GM18526 (cell line): ENCODE measurements around the gene SNED1.

Source experiments
- POLR2A ChIP-seq: IDR thresholded peaks from 3 replicates; pipeline ENCODE4 v1.6.1; 2011; ENCODE audit not compliant: insufficient read length; ENCODE audit errors: extremely low read depth

Gene SNED1

DNA sequence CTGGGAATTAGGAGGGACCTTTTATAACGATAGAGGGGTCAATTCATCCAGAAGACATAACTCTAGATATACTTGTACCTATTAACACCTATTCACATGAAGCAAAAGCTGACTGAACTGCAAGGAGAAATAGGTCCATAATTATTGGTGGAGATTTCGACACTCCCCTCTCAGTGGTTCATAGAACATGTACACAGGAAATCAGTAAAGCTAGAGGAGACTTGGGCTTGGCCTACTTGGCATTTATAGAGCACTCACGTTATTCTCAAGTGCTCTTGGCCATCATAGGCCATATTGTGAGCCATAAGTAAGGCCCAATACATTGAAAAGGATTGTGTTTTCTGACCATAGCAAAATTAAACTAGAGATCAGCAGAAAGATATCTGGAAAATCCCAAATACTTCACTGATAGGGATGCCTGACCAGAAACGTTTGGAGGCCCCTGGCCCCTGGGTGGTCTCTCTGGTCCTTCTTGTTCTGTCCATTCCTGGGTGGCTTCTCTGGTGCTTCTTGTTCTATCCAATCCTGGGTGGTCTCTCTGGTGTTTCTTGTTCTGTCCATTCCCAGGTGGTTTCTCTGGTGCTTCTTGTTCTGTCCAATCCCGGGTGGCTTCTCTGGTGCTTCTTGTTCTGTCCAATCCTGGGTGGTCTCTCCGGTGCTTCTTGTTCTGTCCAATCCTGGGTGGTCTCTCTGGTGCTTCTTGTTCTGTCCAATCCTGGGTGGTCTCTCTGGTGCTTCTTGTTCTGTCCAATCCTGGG lies 49.0 kb downstream of the SNED1 start:
- TF ChIP-seq POLR2A: no peak

DNA sequence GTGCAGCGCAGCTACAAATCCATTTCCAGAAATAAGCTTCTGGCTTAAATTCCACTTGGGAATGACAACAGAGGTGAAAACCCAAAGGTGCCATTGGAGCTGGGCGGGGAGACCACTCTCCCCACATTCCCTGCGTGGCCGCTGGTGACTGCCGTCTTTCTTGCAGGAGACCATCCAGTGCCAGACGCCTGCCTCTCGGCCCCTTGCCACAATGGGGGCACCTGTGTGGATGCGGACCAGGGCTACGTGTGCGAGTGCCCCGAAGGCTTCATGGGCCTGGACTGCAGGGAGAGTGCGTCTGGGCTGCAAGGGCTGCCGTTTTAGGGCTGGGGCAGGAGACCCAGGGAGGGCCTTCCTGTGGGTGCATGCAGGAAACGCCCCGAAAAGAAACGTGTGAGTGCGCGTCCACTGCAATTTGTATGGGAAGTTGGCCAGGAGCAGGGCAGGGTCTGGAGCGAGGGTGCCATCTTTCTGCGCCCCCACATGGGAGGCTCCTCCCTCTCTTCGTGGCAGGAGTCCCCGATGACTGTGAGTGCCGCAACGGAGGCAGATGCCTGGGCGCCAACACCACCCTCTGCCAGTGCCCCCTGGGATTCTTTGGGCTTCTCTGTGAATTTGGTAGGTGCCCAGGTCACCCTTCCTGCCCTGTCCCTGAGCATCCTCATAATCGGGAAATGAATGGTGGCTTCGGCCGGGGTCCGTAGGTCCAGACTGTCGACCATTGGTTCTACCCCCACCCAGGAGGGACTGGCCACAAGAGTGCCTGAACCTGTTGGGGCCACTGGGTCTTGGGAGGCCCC lies 49.9 kb downstream of the SNED1 start:
- TF ChIP-seq POLR2A: no peak

DNA sequence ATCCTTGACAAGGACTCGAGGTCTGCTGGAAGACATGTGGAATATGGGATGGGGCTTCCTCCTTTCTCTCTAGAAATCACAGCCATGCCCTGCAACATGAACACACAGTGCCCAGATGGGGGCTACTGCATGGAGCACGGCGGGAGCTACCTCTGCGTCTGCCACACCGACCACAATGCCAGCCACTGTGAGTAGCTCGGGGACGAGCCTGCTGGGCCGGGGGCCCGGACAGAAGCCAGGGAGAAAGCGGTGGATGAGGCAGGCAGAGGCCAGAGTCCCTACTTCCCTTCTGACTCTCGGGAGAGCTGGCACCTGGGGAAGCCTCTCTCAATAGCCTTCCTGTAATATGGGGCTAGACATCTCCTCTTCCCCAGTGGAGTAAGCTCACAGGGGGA lies 50.5 kb downstream of the SNED1 start:
- TF ChIP-seq POLR2A: no peak

DNA sequence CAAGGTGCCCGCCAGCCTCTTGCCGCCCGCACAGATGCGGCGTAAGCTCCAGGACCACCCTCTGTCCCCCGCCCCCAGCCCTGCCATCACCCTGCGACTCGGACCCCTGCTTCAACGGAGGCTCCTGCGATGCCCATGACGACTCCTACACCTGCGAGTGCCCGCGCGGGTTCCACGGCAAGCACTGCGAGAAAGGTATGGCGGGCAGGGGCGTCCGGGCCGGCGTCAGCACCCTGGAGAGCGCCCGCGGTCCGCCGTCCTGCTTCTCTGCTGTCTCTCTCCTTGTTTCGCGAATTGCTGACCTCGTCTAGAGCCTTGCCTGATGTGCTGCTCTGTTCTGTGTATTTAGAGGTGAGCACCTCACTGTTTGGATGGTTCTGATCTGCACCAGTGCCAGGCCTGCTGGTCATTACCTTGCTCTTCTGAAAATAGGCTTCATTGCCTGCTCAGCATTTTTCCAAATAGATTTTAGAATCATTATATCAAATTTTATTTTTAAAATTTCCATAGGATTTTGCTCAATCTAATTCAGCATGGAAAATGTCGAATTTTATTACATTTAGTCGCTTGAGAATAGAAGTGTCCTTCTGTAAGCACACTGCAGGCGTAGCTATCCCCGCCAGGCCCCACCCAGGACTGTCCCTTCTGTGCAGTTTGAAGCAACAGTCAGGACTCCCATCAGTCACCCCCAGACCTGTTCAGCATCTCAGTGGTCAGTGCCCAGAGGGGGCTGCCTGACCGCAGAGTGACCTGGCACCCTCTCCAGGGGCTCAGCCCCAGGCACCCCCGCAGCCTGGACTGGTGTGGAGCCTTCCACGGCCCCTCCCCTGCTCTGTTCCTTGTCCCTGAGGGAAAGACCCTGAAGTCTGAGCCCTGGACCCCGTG lies 51.6 kb downstream of the SNED1 start:
- TF ChIP-seq POLR2A: no peak

DNA sequence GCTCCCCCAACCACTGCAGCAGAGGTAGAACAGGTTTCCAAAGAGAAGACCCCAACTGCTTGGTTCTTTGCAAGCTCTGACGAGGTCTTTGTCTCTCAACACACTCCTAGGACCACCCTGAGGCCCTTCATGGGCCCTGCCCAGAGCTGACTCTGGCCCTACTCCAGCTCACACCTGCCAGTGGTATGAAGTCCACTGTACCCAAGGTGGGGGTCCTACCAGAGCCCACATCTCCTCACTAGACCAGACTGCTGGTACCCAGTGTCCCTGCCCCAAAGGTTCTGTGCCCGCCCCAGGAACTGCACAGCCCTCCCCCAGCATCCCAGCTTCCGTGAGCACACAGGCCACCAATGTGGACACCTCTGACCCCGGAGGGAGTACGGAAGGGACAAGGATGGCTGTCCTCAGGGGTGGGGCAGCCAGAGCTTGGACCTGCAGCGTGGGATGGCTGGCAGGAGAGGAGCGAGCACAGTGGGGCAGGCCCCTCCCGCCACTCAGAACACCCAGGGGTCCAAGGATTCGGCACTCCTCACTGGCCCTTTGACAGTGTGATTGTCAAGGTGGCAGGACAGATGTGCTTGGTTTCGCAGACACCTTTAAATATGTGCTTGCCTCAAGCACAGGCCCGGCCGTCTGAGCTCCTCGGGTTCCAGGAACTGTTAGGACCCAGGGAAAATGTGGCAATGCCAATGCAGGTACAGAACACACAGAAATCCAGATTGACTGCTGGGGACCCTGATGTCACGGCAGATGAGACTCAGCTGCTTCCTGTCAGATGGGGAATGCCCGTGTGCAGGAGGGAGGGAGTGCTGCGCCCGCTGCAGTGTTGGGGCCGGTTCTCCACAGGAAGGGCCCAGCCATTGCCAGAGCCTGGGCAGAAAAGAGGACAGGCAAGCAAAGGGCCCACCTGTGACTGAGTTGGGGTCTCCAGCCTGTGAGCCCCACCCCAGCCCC lies 52.5 kb downstream of the SNED1 start:
- no peak for TF ChIP-seq POLR2A

DNA sequence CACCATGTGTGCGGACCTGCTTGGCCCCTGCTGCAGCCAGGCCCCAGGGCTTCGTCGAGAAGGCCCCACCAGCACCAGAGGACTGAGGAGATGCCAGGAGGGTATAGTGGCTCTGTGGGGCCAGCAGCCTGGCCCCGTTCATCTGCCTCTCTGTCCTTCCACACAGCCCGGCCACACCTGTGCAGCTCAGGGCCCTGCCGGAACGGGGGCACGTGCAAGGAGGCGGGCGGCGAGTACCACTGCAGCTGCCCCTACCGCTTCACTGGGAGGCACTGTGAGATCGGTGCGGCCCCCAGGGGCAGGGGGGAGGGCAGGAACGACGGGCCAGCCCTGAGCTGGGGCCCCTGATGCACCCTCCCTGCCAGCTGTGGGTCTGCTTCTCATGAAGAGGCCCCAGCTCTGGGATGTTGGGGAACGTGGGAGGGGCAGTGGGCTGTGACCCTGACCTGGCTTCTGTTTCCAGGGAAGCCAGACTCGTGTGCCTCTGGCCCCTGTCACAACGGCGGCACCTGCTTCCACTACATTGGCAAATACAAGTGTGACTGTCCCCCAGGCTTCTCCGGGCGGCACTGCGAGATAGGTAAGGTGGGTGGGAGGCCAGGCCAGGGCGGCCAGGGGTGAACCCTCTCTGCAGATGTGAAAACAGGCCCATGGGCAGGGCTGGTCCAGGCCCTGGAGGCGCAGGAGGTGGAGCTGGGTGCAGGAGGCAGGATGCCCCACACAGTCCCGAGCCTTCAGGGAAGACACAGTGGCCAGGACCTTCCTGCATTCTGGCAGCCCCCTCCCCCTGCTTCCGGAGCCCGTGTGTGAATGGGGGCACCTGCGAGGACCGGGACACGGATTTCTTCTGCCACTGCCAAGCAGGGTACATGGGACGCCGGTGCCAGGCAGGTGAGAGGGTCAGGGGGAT lies 53.4 kb downstream of the SNED1 start:
- no peak for TF ChIP-seq POLR2A

DNA sequence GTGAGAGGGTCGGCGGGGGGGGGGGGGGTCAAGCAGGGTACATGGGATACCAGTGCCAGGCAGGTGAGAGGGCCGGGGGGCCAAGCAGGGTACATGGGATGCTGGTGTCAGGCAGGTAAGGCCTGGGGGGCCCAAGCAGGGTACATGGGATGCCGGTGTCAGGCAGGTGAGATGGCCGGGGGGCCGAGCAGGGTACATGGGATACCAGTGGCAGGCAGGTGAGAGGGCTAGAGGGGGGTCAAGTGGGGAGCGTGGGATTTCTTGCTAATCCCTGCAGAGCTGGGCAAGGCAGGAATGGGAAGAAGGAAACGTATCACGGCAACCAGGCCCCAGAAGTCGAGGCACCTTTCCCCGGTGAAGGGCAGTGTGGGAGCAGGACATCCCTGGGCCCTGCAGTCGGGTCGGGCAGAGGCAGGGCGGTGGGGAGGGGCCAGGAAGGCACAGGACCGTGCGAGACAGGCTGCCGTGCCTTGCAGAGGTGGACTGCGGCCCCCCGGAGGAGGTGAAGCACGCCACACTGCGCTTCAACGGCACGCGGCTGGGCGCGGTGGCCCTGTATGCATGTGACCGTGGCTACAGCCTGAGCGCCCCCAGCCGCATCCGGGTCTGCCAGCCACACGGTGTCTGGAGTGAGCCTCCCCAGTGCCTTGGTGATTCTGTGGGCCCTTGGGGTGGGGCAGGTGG lies 54.4 kb downstream of the SNED1 start:
- no peak for TF ChIP-seq POLR2A

DNA sequence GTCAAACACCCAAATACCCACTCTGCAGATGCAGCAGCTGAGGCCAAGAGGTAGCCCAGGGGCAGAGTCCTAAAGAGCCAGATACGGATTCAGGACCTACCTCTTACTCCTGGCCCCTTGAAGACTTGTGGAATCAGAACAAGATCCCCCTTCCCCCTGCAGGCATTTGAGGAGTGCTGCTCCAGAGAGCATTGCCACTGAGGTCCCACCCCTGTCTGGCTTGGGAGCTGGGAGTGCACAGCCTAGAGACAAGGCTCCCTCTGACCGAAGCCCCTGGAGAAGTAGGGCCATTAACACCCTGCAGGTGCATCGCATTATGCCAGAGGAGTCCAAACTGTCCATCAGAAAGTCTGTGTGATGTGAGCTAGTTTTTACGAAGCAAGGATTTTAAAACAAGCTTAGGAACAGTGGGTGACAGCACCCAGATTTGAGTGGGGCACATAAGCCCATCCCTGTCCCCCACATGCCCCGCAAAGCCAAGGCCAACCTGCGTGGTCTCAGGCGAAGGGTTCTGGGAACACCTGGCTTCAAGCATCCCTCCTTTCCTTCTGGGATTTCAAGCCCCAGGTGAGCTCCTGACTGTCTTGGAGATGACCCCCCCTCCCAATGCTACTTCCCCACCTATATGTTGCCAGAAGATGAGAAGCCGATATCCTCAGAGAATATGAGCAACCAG lies 55.3 kb downstream of the SNED1 start:
- TF ChIP-seq POLR2A: no peak

DNA sequence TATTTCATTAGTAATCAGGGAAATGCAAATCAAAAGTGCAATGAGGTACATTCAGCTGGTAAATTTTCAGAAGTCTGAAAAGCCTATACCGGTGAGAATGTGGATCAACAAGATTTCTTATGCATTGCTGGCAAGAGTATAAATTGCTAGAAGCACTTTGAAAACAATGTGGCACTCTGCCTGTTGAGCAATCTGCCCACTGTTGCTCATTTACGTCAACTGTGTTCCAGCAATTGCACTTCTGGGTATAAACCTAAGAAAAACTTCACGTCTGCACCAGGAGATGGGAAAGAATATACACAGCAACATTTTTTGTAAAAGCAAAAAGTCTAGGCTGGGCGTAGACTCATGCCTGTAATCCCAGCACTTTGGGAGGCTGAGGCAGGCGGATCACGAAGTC lies 62.9 kb downstream of the SNED1 start:
- TF ChIP-seq POLR2A: no peak

DNA sequence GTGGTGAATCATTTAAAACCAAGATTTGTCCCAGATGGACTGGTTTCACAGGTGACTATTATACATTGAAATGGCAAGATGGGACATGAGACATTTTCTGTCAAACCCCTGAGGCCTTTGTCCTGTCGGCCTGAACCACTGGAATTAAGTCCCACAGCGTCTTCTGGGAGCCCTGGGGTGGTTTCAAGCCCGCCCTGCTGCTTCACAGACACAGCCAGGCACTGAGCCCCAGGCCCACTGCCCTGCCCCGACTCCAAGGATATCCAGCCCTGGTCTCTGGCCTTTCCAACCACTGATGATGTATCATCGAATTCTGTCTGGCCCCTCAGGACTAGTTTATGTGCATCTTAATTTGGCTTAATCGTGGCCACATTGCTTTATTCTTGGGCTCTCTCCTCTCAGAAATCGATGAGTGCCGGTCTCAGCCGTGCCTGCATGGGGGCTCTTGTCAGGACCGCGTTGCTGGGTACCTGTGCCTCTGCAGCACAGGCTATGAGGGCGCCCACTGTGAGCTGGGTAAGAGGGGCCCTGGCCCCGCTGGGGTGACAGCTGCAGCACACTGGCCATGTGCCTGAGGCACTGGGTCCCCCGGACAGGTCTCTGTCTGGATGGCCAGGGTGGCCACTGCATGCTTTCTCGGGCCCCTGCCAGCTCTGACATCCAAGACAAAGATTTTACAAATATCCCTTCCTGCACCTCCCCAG lies 64.1 kb downstream of the SNED1 start:
- no peak for TF ChIP-seq POLR2A

DNA sequence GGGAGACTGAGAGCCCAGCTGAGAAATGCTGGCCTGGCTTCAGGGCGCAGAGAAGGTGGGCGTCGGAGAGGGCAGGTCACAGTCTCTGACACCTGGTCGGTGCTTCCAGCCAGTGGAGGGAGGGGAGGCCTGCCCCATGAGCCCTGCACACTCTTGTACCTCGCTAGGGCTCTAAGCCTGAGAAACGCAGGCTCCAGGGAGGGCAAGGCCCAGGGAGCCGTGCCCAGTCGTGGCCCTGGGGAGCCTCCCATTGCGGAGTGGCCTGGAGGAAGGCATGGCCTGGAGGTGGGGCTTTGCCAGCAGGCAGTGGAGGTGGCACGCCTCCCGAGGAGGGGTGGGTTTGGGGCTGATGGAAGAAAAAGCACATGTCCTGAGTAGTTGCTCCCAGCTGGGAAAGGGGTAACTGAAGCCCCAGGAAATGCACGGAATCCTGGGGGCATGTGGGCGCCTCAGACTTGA lies 64.7 kb downstream of the SNED1 start:
- TF ChIP-seq POLR2A: no peak

DNA sequence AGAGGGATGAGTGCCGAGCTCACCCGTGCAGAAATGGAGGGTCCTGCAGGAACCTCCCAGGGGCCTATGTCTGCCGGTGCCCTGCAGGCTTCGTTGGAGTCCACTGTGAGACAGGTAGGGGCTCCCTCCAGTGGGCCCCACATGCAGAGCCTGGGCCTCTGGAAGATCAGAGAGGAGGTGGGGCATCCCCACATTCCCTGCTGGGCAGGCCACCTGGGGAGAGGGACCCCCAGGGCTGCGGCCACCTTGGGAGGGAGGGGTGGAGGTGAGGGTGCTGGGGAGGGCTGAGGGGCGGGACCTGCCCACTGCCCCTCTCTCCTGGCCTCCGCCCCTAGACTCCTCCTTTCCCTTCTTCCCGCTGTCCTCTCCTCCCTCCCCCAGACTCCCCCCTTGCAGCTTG lies 65.2 kb downstream of the SNED1 start:
- no peak for TF ChIP-seq POLR2A
